Ishikawa (cell line): Measurements from ENCODE around the gene PRR16.

Experiments
- CEBPB ChIP-seq: IDR thresholded peaks from 2 replicates; pipeline ENCODE4 v1.6.1; 2012
- CREB1 ChIP-seq: IDR thresholded peaks from 2 replicates; pipeline ENCODE4 v1.6.1; 2012; ENCODE audit warnings: low read depth
- EGR1 ChIP-seq: IDR thresholded peaks from 2 replicates; pipeline ENCODE4 v1.6.1; 2012
- EP300 ChIP-seq: IDR thresholded peaks from 2 replicates; pipeline ENCODE4 v1.6.1; 2012; ENCODE audit warnings: borderline replicate concordance
- FOXM1 ChIP-seq: IDR thresholded peaks from 2 replicates; pipeline ENCODE4 v1.6.1; 2012; ENCODE audit warnings: low read depth, borderline replicate concordance
- MAX ChIP-seq: IDR thresholded peaks from 2 replicates; pipeline ENCODE4 v1.6.1; 2012
- NFIC ChIP-seq: IDR thresholded peaks from 2 replicates; pipeline ENCODE4 v1.6.1; 2012
- RAD21 ChIP-seq: IDR thresholded peaks from 2 replicates; pipeline ENCODE4 v1.6.1; 2012; ENCODE audit warnings: low read depth
- REST ChIP-seq: IDR thresholded peaks from 2 replicates; pipeline ENCODE4 v1.6.1; 2012; ENCODE audit warnings: low read depth, mild to moderate bottlenecking
- TAF1 ChIP-seq: IDR thresholded peaks from 2 replicates; pipeline ENCODE4 v1.6.1; 2012; ENCODE audit warnings: low read depth, mild to moderate bottlenecking
- TCF12 ChIP-seq: IDR thresholded peaks from 2 replicates; pipeline ENCODE4 v1.6.1; 2012; ENCODE audit warnings: low read depth
- TEAD4 ChIP-seq: IDR thresholded peaks from 2 replicates; pipeline ENCODE4 v1.6.1; 2012
- USF1 ChIP-seq: IDR thresholded peaks from 2 replicates; pipeline ENCODE4 v1.6.1; 2012
- YY1 ChIP-seq: IDR thresholded peaks from 2 replicates; pipeline ENCODE4 v1.6.1; 2012; ENCODE audit warnings: low read depth
- ZBTB7A ChIP-seq: IDR thresholded peaks from 2 replicates; pipeline ENCODE4 v1.6.1; 2012; ENCODE audit warnings: low read depth

The PRR16 gene

GRCh38 chr5:120443607-120444006 lies 20.5 kb upstream of the PRR16 start:
- TF ChIP-seq FOXM1 (no peak), MAX (no peak), NFIC (no peak), TAF1 (no peak), RAD21 (no peak), TEAD4 (no peak), TCF12 (no peak), REST (no peak), YY1 (no peak), USF1 (no peak), EP300 (no peak), ZBTB7A (no peak), CEBPB (no peak)

GRCh38 chr5:120446068-120446492 lies 18.0 kb upstream of the PRR16 start:
- TF ChIP-seq CREB1 (no peak), ZBTB7A (no peak), USF1 (no peak), YY1 (no peak), REST (no peak), NFIC (no peak), RAD21 (no peak), FOXM1 (no peak), TCF12 (no peak), TEAD4 (no peak), MAX (no peak), EP300 (no peak), TAF1 (no peak), CEBPB (no peak)

- TF ChIP-seq ZBTB7A = no peak
- TF ChIP-seq FOXM1 = no peak
- TF ChIP-seq EP300 = no peak
- TF ChIP-seq MAX = no peak
- no peak for TF ChIP-seq TAF1
- TF ChIP-seq CEBPB = no peak
- no peak for TF ChIP-seq RAD21
- no peak for TF ChIP-seq NFIC
- no peak for TF ChIP-seq REST
- no peak for TF ChIP-seq EGR1
- no peak for TF ChIP-seq TEAD4
These were observed 17.2 kb upstream of the PRR16 start for GRCh38 chr5:120446901-120447300.

- no peak for TF ChIP-seq EP300
- no peak for TF ChIP-seq USF1
- no peak for TF ChIP-seq NFIC
- no peak for TF ChIP-seq REST
- TF ChIP-seq RAD21 = no peak
These were observed 16.3 kb upstream of the PRR16 start for GRCh38 chr5:120447706-120448239.
